C4-2B (cell line): ENCODE measurements around the gene LRMDA.

Source experiments
- H3K27ac ChIP-seq: fragments of 450-650 bp; 2 replicates; pipeline ENCODE4 v1.5.1; 2017
- ZFX ChIP-seq: fragments of 450-650 bp; IDR thresholded peaks from 2 replicates; pipeline ENCODE4 v1.6.1; 2017
- TF ChIP-seq, protein P1 (sequence below): fragments of 450-650 bp; conservative IDR thresholded peaks from 2 replicates; pipeline ENCODE4 v1.5.1; 2017; ENCODE audit warnings: mild to moderate bottlenecking

Gene LRMDA

GRCh38 chr10:75450644-75451640 lies 19.5 kb downstream of the LRMDA start:
- TF ChIP-seq, protein P1, sequence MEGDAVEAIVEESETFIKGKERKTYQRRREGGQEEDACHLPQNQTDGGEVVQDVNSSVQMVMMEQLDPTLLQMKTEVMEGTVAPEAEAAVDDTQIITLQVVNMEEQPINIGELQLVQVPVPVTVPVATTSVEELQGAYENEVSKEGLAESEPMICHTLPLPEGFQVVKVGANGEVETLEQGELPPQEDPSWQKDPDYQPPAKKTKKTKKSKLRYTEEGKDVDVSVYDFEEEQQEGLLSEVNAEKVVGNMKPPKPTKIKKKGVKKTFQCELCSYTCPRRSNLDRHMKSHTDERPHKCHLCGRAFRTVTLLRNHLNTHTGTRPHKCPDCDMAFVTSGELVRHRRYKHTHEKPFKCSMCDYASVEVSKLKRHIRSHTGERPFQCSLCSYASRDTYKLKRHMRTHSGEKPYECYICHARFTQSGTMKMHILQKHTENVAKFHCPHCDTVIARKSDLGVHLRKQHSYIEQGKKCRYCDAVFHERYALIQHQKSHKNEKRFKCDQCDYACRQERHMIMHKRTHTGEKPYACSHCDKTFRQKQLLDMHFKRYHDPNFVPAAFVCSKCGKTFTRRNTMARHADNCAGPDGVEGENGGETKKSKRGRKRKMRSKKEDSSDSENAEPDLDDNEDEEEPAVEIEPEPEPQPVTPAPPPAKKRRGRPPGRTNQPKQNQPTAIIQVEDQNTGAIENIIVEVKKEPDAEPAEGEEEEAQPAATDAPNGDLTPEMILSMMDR, result no peak
- no peak for TF ChIP-seq ZFX
- no peak overlapping the region for H3K27ac ChIP-seq

GRCh38 chr10:75451831-75452230 lies 20.4 kb downstream of the LRMDA start:
- H3K27ac ChIP-seq, result no peak overlapping the region
- TF ChIP-seq, protein P1, result no peak
- no peak for TF ChIP-seq ZFX

GRCh38 chr10:75452997-75453396 lies 21.6 kb downstream of the LRMDA start:
- H3K27ac ChIP-seq, result no peak overlapping the region
- TF ChIP-seq ZFX, result no peak
- TF ChIP-seq, protein P1, result no peak

DNA sequence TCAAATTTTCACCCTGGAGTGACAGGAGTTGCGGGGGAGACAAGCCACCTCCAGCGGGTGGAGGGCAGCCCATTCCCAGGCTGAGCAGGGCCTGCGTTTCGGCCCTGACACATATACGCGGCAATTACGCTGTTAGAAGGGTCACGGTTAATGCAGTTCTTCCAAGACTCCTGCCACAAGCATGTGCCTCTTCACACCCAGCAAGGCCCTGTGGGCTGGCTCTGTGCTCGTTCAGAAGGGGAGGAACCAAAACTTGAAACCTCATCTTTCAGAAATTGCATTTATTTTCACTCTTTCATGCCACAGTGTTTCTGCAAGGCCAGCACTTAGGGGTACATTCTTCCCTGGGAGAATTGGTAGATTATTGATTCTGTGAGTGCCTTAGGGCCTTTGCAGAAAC lies 24.7 kb downstream of the LRMDA start:
- no peak overlapping the region for H3K27ac ChIP-seq

GRCh38 chr10:75460059-75460458 lies 28.6 kb downstream of the LRMDA start:
- no peak overlapping the region for H3K27ac ChIP-seq
- TF ChIP-seq, protein P1, result no peak
- no peak for TF ChIP-seq ZFX

More for the DNA sequence above, 24.7 kb downstream of the LRMDA start:
- TF ChIP-seq, protein P1, result no peak
- no peak for TF ChIP-seq ZFX

GRCh38 chr10:75461672-75462649 lies 30.5 kb downstream of the LRMDA start:
- TF ChIP-seq, protein P1, result no peak
- TF ChIP-seq ZFX, result no peak
- no peak overlapping the region for H3K27ac ChIP-seq
